MM.1S (cell line): ENCODE data around the gene DMBT1.

Source experiments
- DNase-seq: peaks from one replicate; pipeline ENCODE4 v3.0.0-alpha.2; 2015
- H2AFZ ChIP-seq: fragments of 300-600 bp; sonication (generic); 2 replicates; pipeline ENCODE4 v1.6.0; 2016; ENCODE audit warnings: antibody characterized with exemption, low read length
- H3F3A ChIP-seq: fragments of 300-600 bp; sonication (generic); 2 replicates; pipeline ENCODE4 v1.6.1; 2016; ENCODE audit warnings: mild to moderate bottlenecking, antibody characterized with exemption, low read length, moderate library complexity, mixed read lengths; ENCODE audit not compliant: insufficient read depth
- H3K27ac ChIP-seq: fragments of 300-600 bp; sonication (generic); 2 replicates; pipeline ENCODE4 v1.5.1; 2016; ENCODE audit warnings: mild to moderate bottlenecking, low read length
- H3K27me3 ChIP-seq: fragments of 300-600 bp; sonication (generic); replicated peaks from 2 replicates; pipeline ENCODE4 v1.6.0; 2016; ENCODE audit warnings: low read length; ENCODE audit not compliant: insufficient read depth
- H3K36me3 ChIP-seq: fragments of 300-600 bp; sonication (generic); replicated peaks from 2 replicates; pipeline ENCODE4 v1.6.1; 2016; ENCODE audit warnings: mild to moderate bottlenecking, low read length, mixed read lengths; ENCODE audit not compliant: insufficient read depth
- H3K4me1 ChIP-seq: fragments of 300-600 bp; sonication (generic); 2 replicates; pipeline ENCODE4 v1.6.1; 2016; ENCODE audit warnings: low read length, mixed read lengths
- H3K4me2 ChIP-seq: fragments of 300-600 bp; sonication (generic); 2 replicates; pipeline ENCODE4 v1.6.0; 2016; ENCODE audit warnings: low read depth, low read length
- H3K4me3 ChIP-seq: fragments of 300-600 bp; sonication (generic); 2 replicates; pipeline ENCODE4 v1.5.1; 2016; ENCODE audit warnings: low read length, mixed read lengths
- H3K79me2 ChIP-seq: fragments of 300-600 bp; sonication (generic); 2 replicates; pipeline ENCODE4 v1.6.1; 2016; ENCODE audit warnings: mixed run types, low read length, mixed read lengths
- H3K9ac ChIP-seq: fragments of 300-600 bp; sonication (generic); 2 replicates; pipeline ENCODE4 v1.6.1; 2016; ENCODE audit warnings: low read length, mixed read lengths
- H3K9me2 ChIP-seq: fragments of 300-600 bp; sonication (generic); replicated peaks from 2 replicates; pipeline ENCODE4 v1.6.1; 2016; ENCODE audit warnings: mild to moderate bottlenecking, low read length, mixed read lengths; ENCODE audit not compliant: insufficient read depth
- H3K9me3 ChIP-seq: fragments of 300-600 bp; sonication (generic); replicated peaks from 2 replicates; pipeline ENCODE4 v1.6.1; 2016; ENCODE audit warnings: mild to moderate bottlenecking, low read length, mixed read lengths; ENCODE audit not compliant: insufficient read depth
- H4K20me1 ChIP-seq: fragments of 300-600 bp; sonication (generic); 2 replicates; pipeline ENCODE4 v1.6.1; 2016; ENCODE audit warnings: mild to moderate bottlenecking, low read length, moderate library complexity, mixed read lengths; ENCODE audit not compliant: insufficient read depth
- CTCF ChIP-seq: fragments of 300-600 bp; sonication (generic); IDR thresholded peaks from 2 replicates; pipeline ENCODE4 v1.5.1; 2016; ENCODE audit warnings: antibody characterized with exemption, low read length, mixed read lengths
- EZH2 ChIP-seq: fragments of 300-600 bp; sonication (generic); optimal IDR thresholded peaks from 2 replicates; pipeline ENCODE3; 2017; ENCODE audit warnings: low read depth, mild to moderate bottlenecking, antibody characterized with exemption, low read length, mixed read lengths
- EZH2phosphoT487 ChIP-seq: fragments of 300-600 bp; sonication (generic); IDR thresholded peaks from 2 replicates; pipeline ENCODE4 v1.6.1; 2018; ENCODE audit warnings: antibody characterized with exemption, low read length

The DMBT1 gene

GRCh38 chr10:122543676-122544445 is 16.7 kb upstream of the DMBT1 start:
- no peak overlapping the region for H3K4me2 ChIP-seq
- no peaks in the 10 kb centered on the region for H3K27me3 ChIP-seq
- no peaks in the 10 kb centered on the region for H3K9me3 ChIP-seq
- no peak for DNase-seq
- H3K36me3 ChIP-seq, result no peaks in the 10 kb centered on the region
- H2AFZ ChIP-seq, result no peak overlapping the region
- H3K4me1 ChIP-seq, result no peaks in the 10 kb centered on the region
- H3K27ac ChIP-seq, result no peak overlapping the region
- TF ChIP-seq EZH2 (no peak), CTCF (no peak), EZH2phosphoT487 (no peak)
- H4K20me1 ChIP-seq, result no peaks in the 10 kb centered on the region
- no peaks in the 10 kb centered on the region for H3K9me2 ChIP-seq
- H3K79me2 ChIP-seq, result no peaks in the 10 kb centered on the region
- H3K9ac ChIP-seq, result no peak overlapping the region
- no peaks in the 10 kb centered on the region for H3F3A ChIP-seq
- H3K4me3 ChIP-seq, result no peak overlapping the region

- Histone ChIP-seq H3K27ac (no peak overlapping the region), H3K9ac (no peak overlapping the region), H3K79me2 (no peaks in the 10 kb centered on the region)
These were observed 16.1 kb upstream of the DMBT1 start for GRCh38 chr10:122544493-122544892.

GRCh38 chr10:122546242-122546641 is 14.3 kb upstream of the DMBT1 start:
- H3K9me2 ChIP-seq, result no peaks in the 10 kb centered on the region
- DNase-seq, result no peak
- no peaks in the 10 kb centered on the region for H3K27me3 ChIP-seq
- H3K36me3 ChIP-seq, result no peaks in the 10 kb centered on the region
- no peak overlapping the region for H3K27ac ChIP-seq
- H3K9me3 ChIP-seq, result no peaks in the 10 kb centered on the region
- H2AFZ ChIP-seq, result no peak overlapping the region
- H3K4me1 ChIP-seq, result no peaks in the 10 kb centered on the region
- H3K79me2 ChIP-seq, result no peaks in the 10 kb centered on the region
- H3K9ac ChIP-seq, result no peak overlapping the region
- H3K4me3 ChIP-seq, result no peak overlapping the region
- H3F3A ChIP-seq, result no peaks in the 10 kb centered on the region
- H3K4me2 ChIP-seq, result no peak overlapping the region
- TF ChIP-seq CTCF (no peak), EZH2phosphoT487 (no peak), EZH2 (no peak)
- H4K20me1 ChIP-seq, result no peaks in the 10 kb centered on the region

More at GRCh38 chr10:122544493-122544892, 16.1 kb upstream of the DMBT1 start:
- H3K36me3 ChIP-seq, result no peaks in the 10 kb centered on the region
- H3K4me2 ChIP-seq, result no peak overlapping the region
- no peaks in the 10 kb centered on the region for H3K9me3 ChIP-seq
- DNase-seq, result no peak
- H4K20me1 ChIP-seq, result no peaks in the 10 kb centered on the region
- H3F3A ChIP-seq, result no peaks in the 10 kb centered on the region
- no peaks in the 10 kb centered on the region for H3K9me2 ChIP-seq
- H3K4me1 ChIP-seq, result no peaks in the 10 kb centered on the region
- H3K27me3 ChIP-seq, result no peaks in the 10 kb centered on the region
- TF ChIP-seq EZH2 (no peak), EZH2phosphoT487 (no peak), CTCF (no peak)
- no peak overlapping the region for H2AFZ ChIP-seq
- no peak overlapping the region for H3K4me3 ChIP-seq
